NCI-H2107 treated with DMSO at 0.1 percent for 48 hours (cell line): ENCODE results near the gene CUBN.

Experiments used
- DNase-seq: peaks from one replicate; lab custom pipeline; 2025; ENCODE audit not compliant: unreplicated experiment; lab: John Stamatoyannopoulos, UW

CUBN gene

DNA sequence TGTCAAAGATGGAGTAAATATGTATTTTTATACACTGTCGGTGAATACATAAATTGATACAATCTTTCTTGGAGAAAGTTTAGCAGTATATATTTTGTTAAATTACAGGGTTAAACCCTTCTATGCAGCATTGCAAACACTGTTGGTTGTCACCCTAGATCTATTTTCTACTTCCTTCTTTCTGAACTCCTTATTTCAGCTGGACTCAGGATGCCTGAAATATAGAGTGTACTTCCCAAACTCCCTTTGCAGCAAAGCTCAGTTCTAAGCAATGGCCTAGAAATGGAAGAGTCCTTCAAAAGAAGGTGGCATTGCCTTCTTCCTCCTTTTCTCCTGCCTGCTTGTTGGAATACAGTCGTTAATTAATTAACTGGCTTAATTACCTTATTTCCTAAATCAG, 20.6 kb downstream of the CUBN start:
- no peak for DNase-seq

DNA sequence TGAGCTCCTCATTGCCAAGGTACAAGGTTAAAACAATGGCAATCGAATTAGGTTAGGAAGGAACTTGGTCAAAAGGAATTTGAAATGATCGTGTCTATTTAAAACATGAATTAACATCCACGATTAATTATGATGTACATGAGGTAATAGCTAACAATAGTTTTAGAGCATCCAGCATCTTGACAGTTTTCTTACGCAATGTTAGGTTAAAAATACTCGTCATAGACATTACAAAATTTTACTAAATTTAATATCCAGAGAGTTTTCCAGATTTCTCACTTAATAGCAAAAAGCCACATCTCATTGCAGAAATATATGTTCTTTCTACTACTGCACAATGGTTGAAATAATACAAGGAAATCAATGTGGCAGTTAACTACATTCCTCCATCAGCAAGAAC, 22.6 kb downstream of the CUBN start:
- DNase-seq = no peak

DNA sequence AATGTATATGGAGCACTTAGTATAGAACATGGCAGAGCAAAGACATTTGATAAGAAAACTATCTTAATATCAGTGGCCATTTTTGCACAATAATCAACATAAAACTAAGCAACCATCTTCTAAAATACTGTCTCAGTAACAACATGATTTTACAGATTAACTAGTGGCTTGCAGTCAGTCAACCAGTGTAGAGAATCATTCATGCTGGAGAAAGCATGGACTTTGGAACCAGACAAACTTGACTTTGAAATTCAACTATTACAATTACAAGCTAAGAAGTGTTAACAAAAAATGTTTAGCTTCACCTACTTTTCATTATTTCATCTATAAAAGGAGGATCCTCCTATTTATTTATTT, 27.7 kb downstream of the CUBN start:
- no peak for DNase-seq

DNA sequence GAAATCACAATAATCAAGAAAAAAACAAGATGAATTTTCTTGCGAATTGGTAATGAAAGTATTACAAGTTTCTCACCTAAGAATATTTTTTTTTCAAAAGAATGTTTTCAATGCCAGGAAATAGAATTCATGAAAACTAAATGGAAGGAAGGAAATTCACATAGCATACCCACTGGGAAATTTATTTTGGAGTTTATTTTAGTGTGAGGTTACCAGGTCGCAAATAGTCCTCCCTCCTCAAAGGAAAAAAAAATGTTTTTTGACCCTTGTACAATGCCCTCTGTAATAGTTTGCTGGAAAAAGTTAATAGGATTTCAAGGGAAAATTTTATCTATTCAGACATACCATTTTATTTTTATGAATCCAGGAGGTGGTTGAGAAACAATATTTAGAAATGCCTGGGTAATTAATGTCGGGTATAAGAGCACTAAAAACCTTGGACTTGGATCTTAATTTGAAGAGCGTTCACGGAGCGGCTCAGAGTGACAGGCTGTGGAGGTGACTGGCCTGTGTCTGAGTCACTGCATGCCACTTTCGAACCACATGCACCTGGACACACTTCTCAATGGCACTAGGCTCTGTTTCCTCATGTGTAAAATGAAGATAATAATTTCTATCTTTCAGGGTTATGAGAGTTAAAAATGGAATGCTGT, 28.2 kb downstream of the CUBN start:
- DNase-seq = no peak

DNA sequence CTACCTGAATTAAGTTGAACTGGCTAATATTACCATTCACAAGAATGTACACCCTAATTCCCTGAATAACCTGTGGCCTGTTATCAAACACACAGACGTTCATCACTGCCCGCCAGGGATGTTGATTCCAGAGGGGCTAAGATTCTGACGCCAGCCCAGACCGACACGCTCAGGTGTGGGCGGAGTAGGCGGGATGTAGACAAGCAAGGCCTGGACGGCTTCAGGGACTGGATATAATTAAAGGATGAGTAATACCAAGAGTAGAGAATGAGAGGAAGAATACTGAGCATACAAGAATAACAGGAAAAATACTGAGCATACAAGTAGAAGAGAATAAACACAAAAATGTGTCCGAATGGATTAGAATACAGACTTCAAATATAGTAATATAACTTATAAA, 29.0 kb downstream of the CUBN start:
- DNase-seq = no peak

DNA sequence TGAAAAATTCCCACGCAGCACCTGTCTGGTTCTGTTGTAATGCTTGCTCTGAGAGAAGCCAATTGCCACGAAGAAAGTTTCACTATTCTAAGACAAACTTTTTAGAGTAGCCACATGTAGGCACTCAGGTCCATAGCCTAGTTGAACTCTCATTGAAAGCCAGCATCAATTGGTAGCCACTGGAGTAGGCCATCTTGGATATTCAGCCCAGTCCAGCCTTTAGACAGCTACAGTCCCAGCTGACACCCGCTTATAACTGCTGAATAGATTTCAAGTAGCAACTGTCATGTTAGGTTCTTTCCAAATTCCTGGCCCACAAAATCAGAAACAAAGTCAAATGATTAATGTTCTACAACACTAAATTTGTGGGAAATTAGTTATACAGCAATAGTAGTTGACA, 31.6 kb downstream of the CUBN start:
- DNase-seq = no peak

DNA sequence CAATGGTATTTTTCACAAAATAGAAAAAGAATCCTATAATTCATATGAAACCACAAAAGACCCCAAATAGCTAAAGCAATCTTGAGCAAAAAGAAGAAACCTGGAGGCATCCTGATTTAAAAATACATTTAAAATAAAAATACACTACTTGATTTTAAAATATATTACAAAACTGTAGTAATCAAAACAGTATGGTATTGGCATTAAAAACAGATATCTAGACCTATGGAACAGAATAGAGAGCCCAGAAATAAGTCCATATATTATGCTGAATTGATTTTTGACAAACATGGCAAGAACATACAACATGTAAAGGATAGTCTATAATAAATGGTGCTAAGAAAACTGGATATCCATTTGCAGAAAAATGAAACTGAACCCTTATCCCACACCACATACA, 34.8 kb downstream of the CUBN start:
- no peak for DNase-seq

DNA sequence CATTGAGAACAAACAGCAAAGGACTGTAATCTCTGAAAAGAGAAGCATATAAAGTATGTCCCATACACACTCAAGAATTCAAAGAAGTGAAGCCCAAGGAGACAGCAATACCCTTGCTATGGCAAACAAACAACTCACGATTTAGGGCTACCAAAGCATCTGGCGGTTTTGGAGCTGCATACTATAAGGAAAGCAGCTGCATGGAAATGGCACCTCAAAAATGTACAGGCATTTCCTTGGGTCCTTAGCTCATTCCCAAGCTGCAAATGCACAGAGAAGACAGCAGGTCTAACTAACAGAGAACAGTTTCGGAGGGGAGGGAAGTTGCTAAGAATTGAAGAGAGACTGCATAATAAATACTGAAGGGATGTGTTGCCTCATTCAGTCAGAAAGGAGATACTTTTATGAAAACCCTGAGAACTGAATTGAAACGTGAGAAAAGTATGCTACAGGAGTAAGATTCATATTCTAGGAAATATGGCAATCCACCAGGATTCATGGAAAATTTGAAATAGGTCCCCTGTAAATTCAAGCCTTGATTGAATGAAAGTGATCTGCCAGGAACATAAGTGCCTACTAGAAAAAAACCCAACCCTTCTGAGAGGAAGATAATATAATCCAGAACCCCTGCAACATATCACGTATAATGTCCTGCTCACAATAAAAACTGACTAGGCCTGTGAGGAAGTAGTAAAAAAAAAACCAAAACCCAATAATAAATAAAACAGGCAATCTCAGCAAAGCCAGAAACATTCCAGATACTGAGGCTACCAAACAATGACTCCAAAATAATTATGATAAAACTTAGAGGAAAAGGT, 36.4 kb downstream of the CUBN start:
- DNase-seq = no peak

DNA sequence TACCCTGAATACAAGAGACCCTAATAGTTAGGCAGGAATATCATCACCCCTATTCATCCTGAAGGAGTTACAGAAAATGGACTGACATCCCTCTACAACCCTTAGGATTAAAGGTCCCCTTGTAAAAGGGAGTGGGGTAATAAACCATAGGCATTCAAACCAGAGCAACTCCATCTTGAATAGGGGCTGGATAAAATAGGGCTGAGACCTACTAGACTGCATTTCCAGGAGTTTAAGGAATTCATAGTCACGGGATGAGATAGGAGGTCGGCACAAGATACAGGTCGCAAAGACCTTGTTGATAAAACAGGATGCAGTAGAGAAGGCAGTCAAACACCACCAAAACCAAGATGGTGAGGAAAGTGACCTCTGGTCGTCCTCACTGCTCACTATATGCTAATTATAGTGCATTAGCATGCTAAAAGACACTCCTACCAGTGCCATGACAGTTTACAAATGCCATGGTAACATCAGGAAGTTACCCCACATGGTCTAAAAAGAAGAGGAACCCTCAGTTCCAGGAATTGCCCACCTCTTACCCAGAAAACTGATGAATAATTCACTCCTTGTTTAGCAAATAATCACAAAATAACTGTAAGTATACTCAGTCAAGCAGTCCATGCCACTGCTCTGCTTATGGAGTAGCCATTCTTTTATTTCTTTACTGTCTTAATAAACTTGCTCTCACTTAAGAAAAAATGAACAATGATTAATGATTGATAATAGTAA, 37.2 kb downstream of the CUBN start:
- DNase-seq = no peak

DNA sequence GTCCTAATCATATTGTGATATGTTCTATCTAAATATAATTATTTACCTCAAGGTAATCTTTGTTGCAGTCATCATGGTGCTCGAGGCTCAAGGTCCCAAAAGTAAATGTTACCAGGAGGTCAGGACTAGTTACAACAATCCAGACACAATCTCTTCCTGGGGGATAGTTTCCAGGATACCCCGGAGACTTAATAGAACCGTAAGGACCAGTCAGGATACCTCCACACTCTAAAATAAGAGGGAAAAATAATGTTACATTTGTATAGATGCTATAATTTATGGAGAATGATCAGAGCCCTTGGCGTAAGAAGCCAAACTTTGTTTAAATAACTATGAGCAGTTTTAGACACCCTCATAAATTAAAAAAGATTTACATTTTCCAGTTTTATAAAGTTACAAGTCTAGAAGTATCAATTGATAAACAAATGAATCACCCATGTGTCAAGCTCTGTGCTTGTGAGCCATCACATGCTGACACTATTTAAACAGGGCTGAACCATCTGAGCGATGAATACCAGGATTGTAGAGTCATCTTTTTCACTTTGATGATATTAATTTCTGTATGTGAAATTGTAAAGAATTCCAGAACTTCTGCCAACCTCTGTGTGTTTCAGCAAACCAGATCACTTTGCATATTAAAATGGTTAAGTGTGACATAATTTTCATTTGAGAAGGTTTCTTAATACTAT, 41.3 kb downstream of the CUBN start:
- DNase-seq = no peak

DNA sequence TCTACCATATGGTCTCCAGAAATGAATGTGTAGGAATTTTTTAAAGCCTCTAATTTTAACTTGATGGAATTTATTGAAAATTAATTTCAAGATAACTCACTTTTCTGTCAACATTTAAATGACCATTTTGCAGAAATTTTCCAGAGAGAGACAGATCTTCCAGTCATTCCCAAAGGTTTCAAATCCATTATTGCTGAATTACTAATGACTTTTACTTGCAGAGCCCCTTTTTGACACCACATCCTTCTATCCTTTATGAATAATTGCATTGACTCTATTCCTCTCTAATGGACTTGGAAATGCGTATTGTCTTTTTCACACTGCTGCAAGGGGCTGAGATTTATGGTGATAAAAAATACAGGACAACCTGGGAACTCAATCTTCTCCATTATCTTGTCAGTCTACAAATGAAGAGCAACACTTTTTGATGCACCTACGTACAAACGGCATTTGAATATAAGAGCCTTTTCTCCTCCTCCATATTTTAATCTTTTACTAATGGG, 42.7 kb downstream of the CUBN start:
- no peak for DNase-seq

DNA sequence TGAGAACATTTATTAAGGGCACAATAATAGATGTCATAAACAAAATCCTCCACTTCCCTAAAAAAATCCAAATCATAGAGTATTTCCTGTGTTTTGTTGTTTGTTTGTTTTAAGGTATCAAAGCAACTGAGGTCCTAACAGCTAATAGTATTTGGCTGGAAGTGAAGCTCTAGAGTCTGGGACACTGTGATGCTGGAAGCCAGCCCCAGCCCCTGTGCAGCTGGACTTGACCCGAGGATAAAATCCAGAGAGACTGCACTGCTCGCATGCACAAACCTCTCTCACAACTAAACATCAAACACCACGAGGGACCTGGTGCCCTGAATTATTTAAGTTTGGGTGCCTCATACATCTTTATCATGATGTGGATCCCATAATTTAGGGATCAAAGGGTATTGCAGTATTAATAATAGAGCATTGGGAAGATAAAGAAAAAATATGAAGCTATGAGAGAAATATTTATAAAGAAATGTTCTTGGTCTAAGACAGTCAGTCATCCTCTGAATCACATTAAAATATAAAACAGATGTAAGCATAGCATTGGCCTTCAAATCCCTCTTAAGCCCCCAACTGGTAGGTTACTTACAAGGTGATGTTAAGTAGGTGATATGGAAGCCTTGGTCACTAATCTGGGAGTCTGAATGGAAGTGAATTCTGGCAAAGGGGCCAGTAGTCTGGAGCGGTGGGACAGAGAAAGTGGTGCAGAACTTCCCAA, 44.4 kb downstream of the CUBN start:
- no peak for DNase-seq

DNA sequence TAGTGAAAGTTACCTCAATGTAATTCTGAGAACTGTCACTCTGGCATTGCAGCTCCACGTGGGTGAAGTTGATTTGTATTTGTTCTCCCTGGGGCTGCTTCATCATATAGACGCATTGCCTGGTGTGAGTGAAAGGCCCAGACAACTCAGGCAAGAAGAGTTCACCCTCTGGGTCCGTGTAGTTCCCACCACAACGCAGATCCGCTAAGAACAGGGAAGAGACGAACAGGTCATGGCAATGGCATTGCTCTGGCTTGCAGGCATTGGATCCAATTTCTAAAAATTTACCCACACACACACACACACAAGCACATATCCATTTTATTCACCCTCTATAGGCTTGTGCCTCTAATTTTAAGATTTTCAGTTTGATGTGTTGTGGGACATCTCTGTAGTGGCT, 45.4 kb downstream of the CUBN start:
- DNase-seq = no peak

DNA sequence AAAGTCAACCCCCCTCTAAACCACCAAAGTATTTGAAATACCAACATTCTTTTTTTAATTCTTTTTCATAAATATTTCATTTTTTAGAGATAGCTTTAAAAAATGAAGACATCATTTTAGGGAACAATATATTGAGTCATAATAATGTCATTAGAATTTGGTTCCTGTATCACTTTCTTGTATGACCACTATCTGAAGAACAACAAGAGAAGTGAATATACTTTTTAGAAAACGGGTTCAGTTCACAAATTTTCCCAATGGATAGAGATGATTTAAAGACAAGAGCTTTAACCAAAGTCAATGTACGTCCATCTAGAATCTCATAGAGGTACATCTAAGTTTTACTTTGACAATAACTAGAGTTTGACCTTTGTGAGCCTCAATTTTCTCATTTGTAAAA, 48.2 kb downstream of the CUBN start:
- DNase-seq = no peak

DNA sequence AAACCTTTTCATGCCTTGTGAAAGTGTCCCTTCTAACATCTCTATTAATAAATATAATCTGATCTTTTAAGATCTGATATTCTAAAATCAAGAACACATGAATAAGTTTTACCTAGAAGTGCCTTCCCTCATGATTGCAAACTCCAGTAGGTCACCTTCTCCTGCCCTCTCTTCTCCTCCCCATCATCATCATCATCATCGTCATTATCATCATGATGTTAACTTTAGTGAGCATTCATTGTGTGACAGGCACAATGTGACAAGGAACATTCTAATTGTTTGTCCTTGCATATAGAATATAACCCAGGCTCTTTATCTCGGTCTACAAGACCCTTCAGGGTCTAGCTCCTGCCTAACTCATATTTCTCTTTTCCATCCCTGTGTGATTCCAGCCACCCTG, 51.7 kb downstream of the CUBN start:
- no peak for DNase-seq

DNA sequence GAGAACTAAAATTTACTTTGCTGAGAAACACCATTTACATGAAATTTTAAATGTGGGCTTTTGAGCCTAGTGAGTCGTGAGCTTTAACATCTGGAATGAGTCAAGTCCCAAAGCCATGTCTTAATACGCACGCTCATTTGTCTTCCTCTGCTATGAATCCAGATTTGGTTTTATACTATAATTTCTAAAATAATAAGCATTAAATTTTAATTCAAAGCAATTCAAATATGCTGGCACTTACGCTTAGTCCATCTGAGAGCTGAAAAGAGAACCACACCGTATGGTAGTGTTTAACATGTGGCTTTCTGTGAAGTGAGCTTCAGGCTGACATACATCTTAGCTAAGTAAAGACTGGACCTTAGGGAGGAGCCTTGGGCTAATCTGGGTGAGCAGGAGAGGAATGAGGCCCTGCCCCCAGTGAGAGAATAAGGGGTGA, 52.2 kb downstream of the CUBN start:
- DNase-seq = no peak

DNA sequence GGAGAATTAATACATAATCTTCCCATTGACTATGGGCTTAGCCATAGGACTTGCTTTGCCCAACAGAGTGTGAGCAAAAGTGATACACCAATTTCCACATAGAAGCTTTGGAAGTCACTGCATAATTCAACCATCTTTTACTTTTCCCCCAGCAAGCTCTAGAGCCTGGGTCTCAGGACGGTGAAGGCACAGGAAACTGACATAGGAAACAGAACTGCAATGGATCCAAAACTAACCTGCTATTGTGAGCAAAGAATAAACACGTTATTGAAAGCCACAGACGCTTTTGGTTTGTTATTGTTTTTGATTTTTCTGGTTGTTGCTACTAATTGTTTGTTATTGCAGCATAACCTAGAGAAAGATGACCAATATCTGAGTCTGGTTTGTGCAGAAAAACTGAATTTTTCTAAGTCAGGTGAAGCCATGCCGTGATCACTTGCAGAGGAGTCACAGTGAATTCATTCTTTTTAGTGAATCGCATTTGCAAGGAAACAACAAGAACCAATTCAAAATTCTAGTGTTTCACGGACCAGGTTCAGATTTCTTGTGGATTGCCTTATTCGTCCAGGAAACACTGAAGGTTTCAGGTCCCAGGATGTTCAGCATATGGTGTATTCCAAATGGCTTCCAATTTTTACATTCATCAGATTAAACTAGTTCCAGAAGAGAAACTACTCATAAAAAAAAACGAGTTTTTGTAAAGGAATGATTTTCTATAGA, 52.8 kb downstream of the CUBN start:
- DNase-seq = no peak

DNA sequence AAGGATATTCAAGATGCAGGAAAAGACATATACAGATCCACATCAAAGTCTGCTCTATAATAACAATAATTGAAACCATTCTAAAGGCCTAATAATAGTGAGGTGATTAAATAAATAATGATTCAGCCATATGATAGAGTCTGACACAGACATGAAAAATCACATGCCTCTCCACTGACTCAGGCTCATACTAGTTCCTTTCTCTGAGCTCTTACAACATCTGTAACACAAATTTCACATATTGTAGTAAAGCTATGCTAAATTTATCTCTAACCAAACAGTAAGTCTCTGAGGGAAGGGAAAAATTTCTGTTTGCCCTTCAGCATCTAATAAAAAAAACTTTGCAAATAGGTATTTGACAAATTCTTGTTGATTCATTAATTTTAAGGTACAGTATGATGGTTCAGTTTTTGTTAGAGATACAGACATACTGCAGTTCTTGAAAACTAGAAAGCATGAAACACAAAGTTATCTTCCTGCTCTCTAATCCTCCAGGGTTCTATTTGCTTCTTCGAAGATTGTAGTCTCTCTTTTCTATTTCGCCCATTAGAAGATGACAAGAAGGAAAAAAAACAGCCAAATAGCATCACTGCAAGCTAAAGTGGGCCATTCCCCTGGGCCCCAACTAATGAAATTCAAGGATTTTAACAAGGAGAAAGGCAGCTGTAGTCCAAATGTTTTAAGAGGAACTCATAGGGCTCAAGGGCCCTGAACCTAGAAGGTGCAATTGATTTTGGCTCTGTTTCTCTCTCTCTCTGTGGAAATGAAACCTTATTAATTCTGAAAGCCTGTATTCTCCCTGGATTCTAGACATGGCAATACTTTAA, 53.9 kb downstream of the CUBN start:
- DNase-seq = no peak

DNA sequence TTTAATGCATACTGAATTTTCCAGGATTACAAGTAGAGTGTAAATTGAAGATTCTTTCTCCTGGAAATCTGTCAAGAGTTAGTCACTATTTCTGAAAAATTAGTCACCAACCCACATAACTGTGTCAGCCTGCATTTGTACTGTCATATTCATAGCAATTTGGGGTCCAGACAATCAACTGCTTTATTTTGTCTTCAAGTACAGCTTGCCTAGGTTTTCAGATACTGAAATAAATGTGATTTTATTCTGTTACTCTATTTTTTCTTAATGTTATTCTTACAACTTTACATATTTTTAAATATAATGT, 55.1 kb downstream of the CUBN start:
- no peak for DNase-seq
